Right lobe of liver (tissue), 4 donors: ENCODE results near the gene ARID3A.

Experiments used
- CTCF ChIP-seq, 4 donors: fragments of 200-600 bp in 3 of 4; fragments of 450-650 bp in 1 of 4; IDR thresholded peaks; one replicate each; pipeline versions ENCODE4 v1.5.1 to v1.8.0; 2016 to 2022; ENCODE audit warnings: antibody characterized with exemption in 4 of 4, mild to moderate bottlenecking in 2 of 4
- POLR2A ChIP-seq: fragments of 450-650 bp; IDR thresholded peaks from one replicate; pipeline ENCODE4 v1.6.1; 2017; ENCODE audit warnings: antibody characterized with exemption, mild to moderate bottlenecking
- donor health status: DM: no; HTN: no; CAD: no.
- donor health status: DM: no; HTN: no; CAD: no.
- donor health status: DM: no; HTN: yes; CAD: no.

GRCh38 chr19:925526-926322 lies at the start of gene ARID3A:
- TF ChIP-seq CTCF (IDR thresholded peaks at IDR 0.05) (no peak), POLR2A (peak; percentile 29)
